IMR-90 (cell line): ENCODE results near the gene ELF2. TPM values are rescaled to one million over a fixed set of nuclear protein-coding genes. Genes with fewer than 3 reads are reported as not detected.

ENCODE experiments used
- ATAC-seq: fragments of 200-7000 bp; cut with Tn5 transposase; 2 replicates; pipeline ENCODE4 v1.9.1; 2020; ENCODE audit warnings: low read depth, mild to moderate bottlenecking, moderate library complexity
- BruUV-seq: library from RNA; stranded (reverse); fragments of 400-500 nt; replicated peaks from 2 replicates; lab custom pipeline; 2021; lab: Mats Ljungman, UMichigan
- CTCF ChIA-PET: fragments of 300-600 bp; formaldehyde crosslinking; extraction: SDS; loops from one replicate; lab custom pipeline; 2021; ENCODE audit warnings: antibody characterized with exemption; lab: Yijun Ruan, JAX
- POLR2A ChIA-PET: fragments of 300-600 bp; sonication (Branson Sonifier 250); formaldehyde crosslinking; loops from one replicate; lab custom pipeline; 2022; ENCODE audit warnings: antibody characterized with exemption; ENCODE audit not compliant: unreplicated experiment; lab: Charles Lee
- DNase-seq: peaks from one replicate; pipeline ENCODE4 v3.0.0; 2013
- H2AFZ ChIP-seq: replicated peaks from 2 replicates; pipeline ENCODE3; 2013; ENCODE audit warnings: low read length, mild to moderate bottlenecking; ENCODE audit not compliant: poor library complexity
- H2AK5ac ChIP-seq: 2 replicates; pipeline ENCODE4 v1.6.1; 2013; ENCODE audit warnings: low read depth, low read length, inconsistent platforms
- H2AK9ac ChIP-seq: replicated peaks from 2 replicates; pipeline ENCODE3; 2013; ENCODE audit warnings: mild to moderate bottlenecking, low read depth, low read length, moderate library complexity; ENCODE audit not compliant: poor library complexity
- H2BK120ac ChIP-seq: 2 replicates; pipeline ENCODE4 v1.6.1; 2013; ENCODE audit warnings: low read depth, low read length, inconsistent platforms
- H2BK15ac ChIP-seq: 3 replicates; pipeline ENCODE4 v1.6.1; 2013; ENCODE audit warnings: low read depth, low read length, inconsistent platforms
- H2BK20ac ChIP-seq: 2 replicates; pipeline ENCODE4 v1.6.1; 2013; ENCODE audit warnings: low read depth, mild to moderate bottlenecking, inconsistent platforms, low read length, moderate library complexity
- H2BK5ac ChIP-seq: 2 replicates; pipeline ENCODE4 v1.6.1; 2013; ENCODE audit warnings: mild to moderate bottlenecking, low read depth, low read length, inconsistent platforms; ENCODE audit not compliant: poor library complexity, severe bottlenecking
- H3K14ac ChIP-seq: replicated peaks from 2 replicates; pipeline ENCODE4 v1.6.1; 2013; ENCODE audit warnings: low read depth, low read length, inconsistent platforms
- H3K18ac ChIP-seq: 2 replicates; pipeline ENCODE4 v1.6.1; 2013; ENCODE audit warnings: low read depth, low read length, control low read depth
- H3K23ac ChIP-seq: 2 replicates; pipeline ENCODE4 v1.6.1; 2013; ENCODE audit warnings: low read depth, low read length, inconsistent platforms
- H3K27ac ChIP-seq: 2 replicates; pipeline ENCODE4 v1.5.1; 2013; ENCODE audit warnings: mild to moderate bottlenecking, control low read depth, low read length; ENCODE audit not compliant: insufficient read depth
- H3K27me3 ChIP-seq: 2 replicates; pipeline ENCODE4 v1.6.1; 2013; ENCODE audit warnings: low read length; ENCODE audit not compliant: control insufficient read depth, insufficient read depth
- H3K36me3 ChIP-seq: 2 replicates; pipeline ENCODE4 v1.6.1; 2013; ENCODE audit warnings: low read length, mixed read lengths; ENCODE audit not compliant: control insufficient read depth, insufficient read depth
- H3K4ac ChIP-seq: 2 replicates; pipeline ENCODE4 v1.6.1; 2013; ENCODE audit warnings: low read depth, low read length, inconsistent platforms
- H3K4me1 ChIP-seq: 2 replicates; pipeline ENCODE4 v1.6.1; 2013; ENCODE audit warnings: low read length, mixed read lengths; ENCODE audit not compliant: control insufficient read depth, insufficient read depth
- H3K4me2 ChIP-seq: 2 replicates; pipeline ENCODE4 v1.6.1; 2013; ENCODE audit warnings: low read depth, mild to moderate bottlenecking, control low read depth, low read length, moderate library complexity
- H3K4me3 ChIP-seq: 2 replicates; pipeline ENCODE4 v1.5.1; 2013; ENCODE audit warnings: low read depth, mild to moderate bottlenecking, control low read depth, low read length, moderate library complexity; ENCODE audit not compliant: insufficient read depth
- H3K56ac ChIP-seq: 2 replicates; pipeline ENCODE4 v1.6.1; 2013; ENCODE audit warnings: low read length, inconsistent platforms; ENCODE audit not compliant: insufficient read depth; ENCODE audit errors: extremely low read depth
- H3K79me1 ChIP-seq, 2 experiments: 2 replicates each; pipeline ENCODE4 v1.6.1; 2013; ENCODE audit warnings: low read length in 2 of 2, inconsistent platforms in 1 of 2, low read depth in 1 of 2
- H3K9ac ChIP-seq: 2 replicates; pipeline ENCODE4 v1.6.1; 2013; ENCODE audit warnings: low read depth, low read length, control low read depth
- H3K9me1 ChIP-seq: 2 replicates; pipeline ENCODE4 v1.6.1; 2013; ENCODE audit warnings: low read length, inconsistent platforms; ENCODE audit not compliant: insufficient read depth
- H3K9me3 ChIP-seq: 2 replicates; pipeline ENCODE4 v1.6.1; 2013; ENCODE audit warnings: low read length; ENCODE audit not compliant: control insufficient read depth, insufficient read depth
- H4K20me1 ChIP-seq: 2 replicates; pipeline ENCODE4 v1.6.1; 2013; ENCODE audit warnings: low read length, inconsistent platforms; ENCODE audit not compliant: insufficient read depth
- H4K5ac ChIP-seq: 2 replicates; pipeline ENCODE4 v1.6.1; 2013; ENCODE audit warnings: mild to moderate bottlenecking, low read depth, low read length, control low read depth
- H4K8ac ChIP-seq, 2 experiments: 2 replicates each; pipeline ENCODE4 v1.6.1; 2013; ENCODE audit warnings: low read depth in 2 of 2, low read length in 2 of 2, control low read depth in 1 of 2, inconsistent platforms in 1 of 2
- H4K91ac ChIP-seq: 2 replicates; pipeline ENCODE4 v1.6.1; 2013; ENCODE audit warnings: low read depth, low read length, inconsistent platforms; ENCODE audit not compliant: insufficient read depth
- BHLHE40 ChIP-seq: fragments of 150-350 bp; IDR thresholded peaks from 2 replicates; pipeline ENCODE4 v1.6.1; 2016; ENCODE audit warnings: mild to moderate bottlenecking, low read depth, low read length
- CEBPB ChIP-seq: IDR thresholded peaks from 2 replicates; pipeline ENCODE4 v1.6.1; 2012; ENCODE audit warnings: low read depth, low read length, improper control_type of control experiment
- CHD1 ChIP-seq: IDR thresholded peaks from 2 replicates; pipeline ENCODE4 v1.6.1; 2012; ENCODE audit warnings: low read depth, low read length, improper control_type of control experiment
- NFE2L2 ChIP-seq: fragments of 150-350 bp; IDR thresholded peaks from 2 replicates; pipeline ENCODE4 v1.6.1; 2016; ENCODE audit warnings: low read depth, mild to moderate bottlenecking, low read length
- POLR2A ChIP-seq: IDR thresholded peaks from 2 replicates; pipeline ENCODE4 v1.6.1; 2012; ENCODE audit warnings: mild to moderate bottlenecking, low read depth, low read length
- RAD21 ChIP-seq: IDR thresholded peaks from 2 replicates; pipeline ENCODE4 v1.6.1; 2012; ENCODE audit warnings: low read length, improper control_type of control experiment
- RCOR1 ChIP-seq: IDR thresholded peaks from 2 replicates; pipeline ENCODE4 v1.6.1; 2012; ENCODE audit warnings: mild to moderate bottlenecking, low read length, improper control_type of control experiment; ENCODE audit not compliant: insufficient replicate concordance
- RFX5 ChIP-seq: IDR thresholded peaks from 2 replicates; pipeline ENCODE4 v1.8.0; 2012; ENCODE audit warnings: low read depth, mild to moderate bottlenecking, low read length, moderate library complexity
- WGBS, 2 experiments: methylation state at CpG; one replicate each; pipeline versions ENCODE4 v1.1.5 to v1.1.7; 2013; ENCODE audit warnings: missing lambda C conversion rate in 2 of 2; ENCODE audit not compliant: insufficient read length in 1 of 2; ENCODE audit errors: extremely low coverage in 2 of 2; 5-methylcytosine and 5-hydroxymethylcytosine counted together
- dilution Hi-C: fragments of 300-500 bp; cut with HindIII; formaldehyde crosslinking; loops from one replicate; pipeline ENCODE4 v1.14.3; 2018; ENCODE audit warnings: low sequenced_read_pairs; ENCODE audit not compliant: unreplicated experiment
- in situ Hi-C: fragments of 300-500 bp; cut with MboI; formaldehyde crosslinking; loops from 3 replicates; pipeline ENCODE4 v1.14.3; 2019; ENCODE audit warnings: low sequenced_read_pairs, inconsistent platforms, mixed read lengths
- intact Hi-C: fragments of 100-400 bp; cut with micrococcal nuclease; formaldehyde crosslinking; loops from 2 replicates; pipeline ENCODE4 v1.10.0; 2022
- polyA plus RNA-seq, 3 experiments: library from polyadenylated mRNA; depleted of rRNA; stranded (reverse); fragments of >200 nt; gene quantifications; 2 replicates each; pipeline ENCODE4 v1.2.3, GENCODE V29; 2012; ENCODE audit warnings: low replicate concordance in 1 of 3
- total RNA-seq: library from RNA; depleted of rRNA; stranded (reverse); fragments of >200 nt; gene quantifications from 2 replicates; pipeline ENCODE4 v1.2.3, GENCODE V29; 2012
- TF ChIP-seq, protein P1 (sequence below): fragments of 150-350 bp; IDR thresholded peaks from 2 replicates; pipeline ENCODE4 v1.6.1; 2016; ENCODE audit warnings: low read depth, mild to moderate bottlenecking, low read length, moderate library complexity, borderline replicate concordance
- TF ChIP-seq, protein P2 (sequence below): fragments of 150-350 bp; IDR thresholded peaks from 2 replicates; pipeline ENCODE4 v1.6.1; 2017; ENCODE audit warnings: mild to moderate bottlenecking, antibody characterized with exemption, low read length, low read depth

ELF2 gene
- total and polyA plus RNA-seq, 2 of the 4 experiments (the other 2 are of a cell fraction), result 14.5 to 42.3 TPM

- Histone ChIP-seq H3K18ac (peak overlapping the region; percentile 54; the same call in 1 of the 2 replicates), H3K27ac (peak overlapping the region; percentile 85; the same call in 1 of the 2 replicates), H4K91ac (no peak overlapping the region), H3K36me3 (no peaks in the 10 kb centered on the region), H3K56ac (peak overlapping the region; percentile 40; the same call in 1 of the 2 replicates), H2AFZ (no peak overlapping the region), H2AK5ac (no peak overlapping the region), H3K27me3 (no peaks in the 10 kb centered on the region), H2BK15ac (no peak overlapping the region), H3K23ac (peak overlapping the region; percentile 74), H2BK20ac (no peak overlapping the region), H3K4me1 (no peaks in the 10 kb centered on the region), H3K4me3 (peak overlapping the region; percentile 99), H3K9ac (peak overlapping the region; percentile 89), H3K9me3 (no peaks in the 10 kb centered on the region), H3K4ac (no peak overlapping the region), H4K20me1 (peaks cover 10% of the 10 kb centered on the region; the same call in 1 of the 2 replicates), H3K79me1 (peaks cover 0 to 14% of the 10 kb centered on the region in 2 experiments; a peak in 2 of 4 replicates), H2AK9ac (no peak overlapping the region), H3K9me1 (no peaks in the 10 kb centered on the region), H3K4me2 (peak overlapping the region; percentile 96), H4K8ac (peak overlapping the region; percentile 9 to 76; a peak in 3 of 4 replicates), H4K5ac (peak overlapping the region; percentile 85), H2BK5ac (peak overlapping the region; percentile 44), H2BK120ac (no peak overlapping the region), H3K14ac (peak overlapping the region; percentile 67; the same call in 1 of the 2 replicates)
- ChIA-PET CTCF (no interaction called here), POLR2A (no interaction called here)
- no peak for TF ChIP-seq CHD1
- TF ChIP-seq, protein P1, sequence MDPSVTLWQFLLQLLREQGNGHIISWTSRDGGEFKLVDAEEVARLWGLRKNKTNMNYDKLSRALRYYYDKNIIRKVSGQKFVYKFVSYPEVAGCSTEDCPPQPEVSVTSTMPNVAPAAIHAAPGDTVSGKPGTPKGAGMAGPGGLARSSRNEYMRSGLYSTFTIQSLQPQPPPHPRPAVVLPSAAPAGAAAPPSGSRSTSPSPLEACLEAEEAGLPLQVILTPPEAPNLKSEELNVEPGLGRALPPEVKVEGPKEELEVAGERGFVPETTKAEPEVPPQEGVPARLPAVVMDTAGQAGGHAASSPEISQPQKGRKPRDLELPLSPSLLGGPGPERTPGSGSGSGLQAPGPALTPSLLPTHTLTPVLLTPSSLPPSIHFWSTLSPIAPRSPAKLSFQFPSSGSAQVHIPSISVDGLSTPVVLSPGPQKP, result no peak
- no peak for TF ChIP-seq CEBPB
- TF ChIP-seq BHLHE40, result no peak
- no peak for TF ChIP-seq RAD21
- TF ChIP-seq RCOR1, result no peak
- TF ChIP-seq RFX5, result no peak
- no peak for TF ChIP-seq NFE2L2
- TF ChIP-seq, protein P2, sequence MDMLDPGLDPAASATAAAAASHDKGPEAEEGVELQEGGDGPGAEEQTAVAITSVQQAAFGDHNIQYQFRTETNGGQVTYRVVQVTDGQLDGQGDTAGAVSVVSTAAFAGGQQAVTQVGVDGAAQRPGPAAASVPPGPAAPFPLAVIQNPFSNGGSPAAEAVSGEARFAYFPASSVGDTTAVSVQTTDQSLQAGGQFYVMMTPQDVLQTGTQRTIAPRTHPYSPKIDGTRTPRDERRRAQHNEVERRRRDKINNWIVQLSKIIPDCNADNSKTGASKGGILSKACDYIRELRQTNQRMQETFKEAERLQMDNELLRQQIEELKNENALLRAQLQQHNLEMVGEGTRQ, result no peak
- TF ChIP-seq POLR2A, result no peak
- dilution Hi-C loops, result no loop called here
- 20% methylated on average over 1 of the region's 2 CpGs; no CpG with 5 or more reads in 1 of the 2 experiments for WGBS, 2 experiments
- ATAC-seq (no peak), DNase-seq (no peak)
- intact Hi-C loops, result loop anchor here (2.0 to 5.0 kb wide), 2 partner anchors 54 to 218 kb away; partner anchors contain the start of genes NAA15 and NDUFC1
- in situ Hi-C loops, result no loop called here
- BruUV-seq, result no TSS peak
These were observed 92.3 kb downstream of the ELF2 start for GRCh38 chr4:139084804-139085093.
